KMS-11 (cell line): ENCODE data around the gene SETD6.
A peak's percentile ranks its signal among the peaks of the same experiment; 100 is the strongest.

Experiments
- H2AFZ ChIP-seq: fragments of 200-600 bp; sonication (generic); 2 replicates; pipeline ENCODE4 v1.6.1; 2016; ENCODE audit warnings: antibody characterized with exemption, mixed run types, low read depth
- H3K27ac ChIP-seq: fragments of 200-600 bp; sonication (generic); 2 replicates; pipeline ENCODE4 v1.6.1; 2016; ENCODE audit warnings: mild to moderate bottlenecking, mixed run types
- H3K27me3 ChIP-seq: fragments of 200-600 bp; sonication (generic); 2 replicates; pipeline ENCODE4 v1.6.1; 2017; ENCODE audit warnings: mild to moderate bottlenecking, low read depth, mixed run types, moderate library complexity; ENCODE audit not compliant: insufficient read depth
- H3K36me3 ChIP-seq: fragments of 200-600 bp; sonication (generic); 2 replicates; pipeline ENCODE4 v1.6.1; 2017; ENCODE audit warnings: mild to moderate bottlenecking, mixed run types; ENCODE audit not compliant: insufficient read depth
- H3K4me1 ChIP-seq: fragments of 200-600 bp; sonication (generic); 2 replicates; pipeline ENCODE4 v1.6.1; 2016; ENCODE audit warnings: mild to moderate bottlenecking, low read depth, mixed run types; ENCODE audit not compliant: poor library complexity, severe bottlenecking
- H3K4me2 ChIP-seq: fragments of 200-600 bp; sonication (generic); 2 replicates; pipeline ENCODE4 v1.7.0; 2016; ENCODE audit warnings: mild to moderate bottlenecking, mixed run types
- H3K4me3 ChIP-seq: fragments of 200-600 bp; sonication (generic); IDR thresholded peaks from 2 replicates; pipeline ENCODE4 v1.6.1; 2017; ENCODE audit warnings: low read depth, low read length, mixed read lengths; ENCODE audit not compliant: insufficient read depth
- H3K79me2 ChIP-seq: fragments of 200-600 bp; sonication (generic); 2 replicates; pipeline ENCODE4 v1.6.1; 2016; ENCODE audit warnings: low read depth, mixed run types; ENCODE audit not compliant: insufficient read depth
- H3K9ac ChIP-seq: fragments of 200-600 bp; sonication (generic); 2 replicates; pipeline ENCODE4 v1.6.1; 2016; ENCODE audit warnings: mild to moderate bottlenecking, mixed run types
- H4K20me1 ChIP-seq: fragments of 200-600 bp; sonication (generic); 2 replicates; pipeline ENCODE4 v1.6.1; 2016; ENCODE audit warnings: mild to moderate bottlenecking, mixed run types; ENCODE audit not compliant: insufficient read depth
- TF ChIP-seq, protein P1 (sequence below): fragments of 200-600 bp; sonication (generic); conservative IDR thresholded peaks from 2 replicates; pipeline ENCODE4 v1.6.1; 2017; ENCODE audit warnings: low read depth, mild to moderate bottlenecking, antibody characterized with exemption, low read length, moderate library complexity, mixed read lengths

Gene SETD6

DNA sequence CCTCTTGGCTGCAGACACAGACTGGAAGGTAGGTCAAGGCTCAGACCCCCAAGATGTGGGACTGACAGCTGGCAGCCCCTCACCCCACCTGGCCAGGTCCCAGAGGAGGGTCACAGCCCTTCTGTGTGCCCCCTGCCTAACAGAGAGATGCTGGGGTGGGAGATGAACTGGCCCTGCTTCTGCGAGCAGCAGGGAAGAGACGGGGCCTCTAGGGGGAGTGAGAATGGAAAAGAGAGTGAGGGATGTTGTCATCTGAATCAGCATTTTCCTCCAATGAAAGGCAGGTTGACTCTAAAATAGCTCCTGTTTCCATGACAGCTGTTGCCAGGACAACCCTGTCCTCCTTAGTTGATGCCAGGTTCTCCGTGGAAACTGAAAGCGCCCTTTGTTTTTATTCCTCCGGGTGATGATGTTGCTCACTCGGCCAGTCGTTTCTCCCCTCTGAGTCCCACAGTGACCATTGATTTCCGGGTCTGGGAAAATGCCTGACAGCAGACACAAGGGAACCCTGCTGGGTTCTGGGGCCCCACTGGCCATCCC lies 20.3 kb upstream of the SETD6 start:
- Histone ChIP-seq H3K4me3 (no peak overlapping the region), H4K20me1 (no peaks in the 10 kb centered on the region), H3K79me2 (no peaks in the 10 kb centered on the region), H3K27ac (peak overlapping the region; percentile 77), H2AFZ (peak overlapping the region; percentile 69; the same call in 1 of the 2 replicates), H3K9ac (peak overlapping the region; percentile 55), H3K4me1 (peaks cover 65% of the 10 kb centered on the region), H3K36me3 (no peaks in the 10 kb centered on the region), H3K27me3 (no peaks in the 10 kb centered on the region), H3K4me2 (peak overlapping the region; percentile 77)
- TF ChIP-seq, protein P1, sequence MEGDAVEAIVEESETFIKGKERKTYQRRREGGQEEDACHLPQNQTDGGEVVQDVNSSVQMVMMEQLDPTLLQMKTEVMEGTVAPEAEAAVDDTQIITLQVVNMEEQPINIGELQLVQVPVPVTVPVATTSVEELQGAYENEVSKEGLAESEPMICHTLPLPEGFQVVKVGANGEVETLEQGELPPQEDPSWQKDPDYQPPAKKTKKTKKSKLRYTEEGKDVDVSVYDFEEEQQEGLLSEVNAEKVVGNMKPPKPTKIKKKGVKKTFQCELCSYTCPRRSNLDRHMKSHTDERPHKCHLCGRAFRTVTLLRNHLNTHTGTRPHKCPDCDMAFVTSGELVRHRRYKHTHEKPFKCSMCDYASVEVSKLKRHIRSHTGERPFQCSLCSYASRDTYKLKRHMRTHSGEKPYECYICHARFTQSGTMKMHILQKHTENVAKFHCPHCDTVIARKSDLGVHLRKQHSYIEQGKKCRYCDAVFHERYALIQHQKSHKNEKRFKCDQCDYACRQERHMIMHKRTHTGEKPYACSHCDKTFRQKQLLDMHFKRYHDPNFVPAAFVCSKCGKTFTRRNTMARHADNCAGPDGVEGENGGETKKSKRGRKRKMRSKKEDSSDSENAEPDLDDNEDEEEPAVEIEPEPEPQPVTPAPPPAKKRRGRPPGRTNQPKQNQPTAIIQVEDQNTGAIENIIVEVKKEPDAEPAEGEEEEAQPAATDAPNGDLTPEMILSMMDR: peak; percentile 66

DNA sequence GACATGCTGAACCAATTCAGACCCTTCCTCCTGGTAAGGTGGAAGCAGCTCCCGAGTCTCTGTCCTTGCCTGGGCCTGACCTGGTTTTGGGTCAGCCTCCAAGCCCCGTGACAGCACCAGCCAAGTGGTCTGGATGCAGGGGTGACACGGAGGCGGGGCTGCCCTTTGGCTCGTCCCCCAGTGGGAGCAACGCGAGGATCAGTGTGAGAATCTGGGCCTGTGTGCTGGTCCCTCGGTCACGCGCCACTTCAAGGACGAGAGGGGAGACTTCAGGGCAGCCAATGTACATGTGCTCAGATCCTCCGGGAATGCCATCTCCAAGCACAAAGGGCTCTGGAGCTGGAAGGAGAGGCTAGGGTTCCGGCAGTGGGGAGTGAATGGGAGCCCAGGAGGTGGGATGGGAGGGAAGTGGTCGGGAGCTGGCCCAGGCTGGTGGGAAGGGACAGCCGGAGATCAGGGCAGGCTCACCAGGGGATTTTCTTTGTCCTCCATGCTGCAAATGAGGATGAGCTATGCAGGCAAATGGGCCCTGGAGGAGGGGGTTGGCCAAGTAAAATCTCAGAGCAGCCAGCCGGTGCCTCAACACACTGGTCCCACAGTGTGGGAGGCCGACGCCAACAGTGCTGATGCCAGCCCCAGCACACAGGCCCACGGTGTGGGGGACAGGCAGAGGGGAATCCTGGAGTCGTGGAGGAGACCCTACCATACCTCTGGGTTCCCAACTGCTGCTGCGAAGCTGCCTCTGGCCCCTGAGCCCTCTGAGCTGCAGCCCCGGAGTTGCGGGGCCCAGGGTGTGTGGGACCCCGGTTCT lies 19.6 kb upstream of the SETD6 start:
- H4K20me1 ChIP-seq: no peaks in the 10 kb centered on the region
- TF ChIP-seq, protein P1: no peak
- H3K79me2 ChIP-seq: no peaks in the 10 kb centered on the region
- H3K4me3 ChIP-seq: no peak overlapping the region
- peak overlapping the region; percentile 77 for H3K4me2 ChIP-seq
- H2AFZ ChIP-seq: peak overlapping the region; percentile 69
- peaks cover 65% of the 10 kb centered on the region for H3K4me1 ChIP-seq
- H3K27me3 ChIP-seq: no peaks in the 10 kb centered on the region
- peak overlapping the region; percentile 55 for H3K9ac ChIP-seq
- H3K36me3 ChIP-seq: no peaks in the 10 kb centered on the region
- H3K27ac ChIP-seq: peak overlapping the region; percentile 77

DNA sequence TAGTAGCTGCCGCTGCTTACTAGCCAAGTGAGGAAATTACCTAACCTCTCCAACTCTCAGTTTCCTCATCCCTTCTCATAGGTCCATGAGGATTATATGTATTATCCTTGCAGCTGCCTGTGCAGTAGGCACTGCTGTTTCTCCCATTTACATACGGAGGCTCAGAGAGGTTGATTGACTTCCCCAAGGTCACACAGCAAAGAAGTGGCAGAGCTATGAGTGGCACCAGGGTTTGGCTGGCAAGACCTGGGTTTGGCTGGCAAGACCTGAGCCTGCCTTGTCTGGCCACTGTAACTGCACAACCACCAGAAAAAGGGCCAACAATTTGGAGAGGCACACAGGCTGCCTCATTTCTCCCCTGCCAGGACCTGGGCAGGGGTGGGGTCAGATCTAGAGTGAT lies 17.8 kb upstream of the SETD6 start:
- Histone ChIP-seq H4K20me1 (no peaks in the 10 kb centered on the region), H3K79me2 (no peaks in the 10 kb centered on the region), H3K27me3 (no peaks in the 10 kb centered on the region), H3K4me3 (no peak overlapping the region), H2AFZ (no peak overlapping the region), H3K27ac (peak overlapping the region; percentile 77), H3K36me3 (no peaks in the 10 kb centered on the region), H3K4me2 (peak overlapping the region; percentile 77), H3K9ac (peak overlapping the region; percentile 10; the same call in 1 of the 2 replicates), H3K4me1 (peaks cover 68% of the 10 kb centered on the region)
- TF ChIP-seq, protein P1: no peak

DNA sequence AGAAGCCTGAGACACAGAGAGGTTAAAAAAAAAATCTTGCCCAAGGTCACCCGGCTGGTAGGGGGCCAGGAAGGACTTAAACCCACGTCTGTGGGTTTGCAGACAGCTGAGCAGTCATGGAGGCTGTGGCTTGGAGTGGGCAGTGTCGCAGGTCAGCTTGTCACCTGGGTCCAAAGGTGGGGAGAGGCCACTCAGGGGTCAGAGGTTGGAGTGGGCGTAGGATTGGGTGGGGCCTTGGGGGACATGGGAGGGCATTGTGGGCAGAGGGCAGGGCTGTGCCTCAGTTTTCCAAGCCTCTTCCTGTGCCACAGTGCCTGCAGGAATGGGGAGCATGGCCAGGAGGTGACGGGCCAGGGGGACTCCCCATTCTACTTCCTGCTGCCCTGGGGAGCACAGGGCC lies 17.4 kb upstream of the SETD6 start:
- peak overlapping the region; percentile 77 for H3K4me2 ChIP-seq
- TF ChIP-seq, protein P1: no peak
- H3K27ac ChIP-seq: peak overlapping the region; percentile 77
- no peak overlapping the region for H2AFZ ChIP-seq
- H3K36me3 ChIP-seq: no peaks in the 10 kb centered on the region
- H3K27me3 ChIP-seq: no peaks in the 10 kb centered on the region
- H4K20me1 ChIP-seq: no peaks in the 10 kb centered on the region
- H3K4me1 ChIP-seq: peaks cover 63% of the 10 kb centered on the region
- H3K4me3 ChIP-seq: no peak overlapping the region
- H3K79me2 ChIP-seq: no peaks in the 10 kb centered on the region
- peak overlapping the region; percentile 10; the same call in 1 of the 2 replicates for H3K9ac ChIP-seq
